Retinal pigment epithelial cell (primary cell): Measurements from ENCODE around the gene DSN1.
A peak's percentile ranks its signal among the peaks of the same experiment; 100 is the strongest.

ENCODE experiments used
- DNase-seq: peaks from one replicate; pipeline ENCODE4 v3.0.0-alpha.2; 2010; ENCODE audit warnings: low read depth
- H3K4me3 ChIP-seq: 2 replicates; pipeline ENCODE4 v1.5.1; 2011; ENCODE audit warnings: mild to moderate bottlenecking, low read length, control low read depth, moderate library complexity
- TF ChIP-seq, protein P1 (sequence below): conservative IDR thresholded peaks from 2 replicates; pipeline ENCODE4 v1.5.1; 2011; ENCODE audit warnings: low read depth, low read length, control low read depth, inconsistent platforms

The DSN1 gene

DNA sequence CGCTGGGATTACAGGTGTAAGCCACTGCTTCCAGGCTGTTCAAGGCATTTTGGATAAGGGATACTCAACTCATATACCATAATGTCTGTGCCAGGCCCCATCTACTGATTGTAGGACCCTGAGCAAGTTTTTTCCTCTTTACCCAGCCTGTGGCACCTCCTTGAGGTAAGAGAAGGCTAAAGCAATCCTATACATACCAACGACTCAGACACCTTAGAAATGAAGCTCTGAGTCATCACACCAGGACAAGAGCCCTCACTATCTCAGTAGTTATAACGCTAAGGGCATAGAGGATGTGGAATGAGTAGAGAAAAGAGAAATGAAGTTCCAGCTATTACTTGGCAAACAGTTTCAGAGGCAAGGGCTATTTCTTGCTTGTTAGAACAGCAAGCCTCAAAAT is 44.6 kb downstream of the DSN1 start:
- TF ChIP-seq, protein P1, sequence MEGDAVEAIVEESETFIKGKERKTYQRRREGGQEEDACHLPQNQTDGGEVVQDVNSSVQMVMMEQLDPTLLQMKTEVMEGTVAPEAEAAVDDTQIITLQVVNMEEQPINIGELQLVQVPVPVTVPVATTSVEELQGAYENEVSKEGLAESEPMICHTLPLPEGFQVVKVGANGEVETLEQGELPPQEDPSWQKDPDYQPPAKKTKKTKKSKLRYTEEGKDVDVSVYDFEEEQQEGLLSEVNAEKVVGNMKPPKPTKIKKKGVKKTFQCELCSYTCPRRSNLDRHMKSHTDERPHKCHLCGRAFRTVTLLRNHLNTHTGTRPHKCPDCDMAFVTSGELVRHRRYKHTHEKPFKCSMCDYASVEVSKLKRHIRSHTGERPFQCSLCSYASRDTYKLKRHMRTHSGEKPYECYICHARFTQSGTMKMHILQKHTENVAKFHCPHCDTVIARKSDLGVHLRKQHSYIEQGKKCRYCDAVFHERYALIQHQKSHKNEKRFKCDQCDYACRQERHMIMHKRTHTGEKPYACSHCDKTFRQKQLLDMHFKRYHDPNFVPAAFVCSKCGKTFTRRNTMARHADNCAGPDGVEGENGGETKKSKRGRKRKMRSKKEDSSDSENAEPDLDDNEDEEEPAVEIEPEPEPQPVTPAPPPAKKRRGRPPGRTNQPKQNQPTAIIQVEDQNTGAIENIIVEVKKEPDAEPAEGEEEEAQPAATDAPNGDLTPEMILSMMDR = peak; percentile 41
- no peak overlapping the region for H3K4me3 ChIP-seq
- no peak for DNase-seq

DNA sequence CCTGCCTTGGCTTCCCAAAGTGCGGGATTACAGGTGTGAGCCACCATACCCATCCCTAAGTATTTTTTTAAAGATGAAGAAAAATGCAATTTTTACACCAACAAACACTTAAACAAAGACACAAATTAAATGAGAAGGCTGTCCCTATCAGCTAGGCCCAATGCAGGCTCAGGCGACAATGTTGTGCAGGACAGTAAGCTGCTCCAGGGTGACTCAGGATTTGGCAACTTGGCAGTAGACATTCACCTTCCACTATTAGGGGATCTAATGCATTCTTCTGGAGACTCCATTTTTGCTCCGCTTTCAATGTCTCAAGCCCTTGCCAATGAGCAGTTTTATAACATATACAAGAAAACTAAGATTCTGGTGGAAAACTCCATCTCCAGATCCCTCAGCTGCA is 47.4 kb downstream of the DSN1 start:
- no peak for DNase-seq
- no peak overlapping the region for H3K4me3 ChIP-seq
- TF ChIP-seq, protein P1 = no peak

DNA sequence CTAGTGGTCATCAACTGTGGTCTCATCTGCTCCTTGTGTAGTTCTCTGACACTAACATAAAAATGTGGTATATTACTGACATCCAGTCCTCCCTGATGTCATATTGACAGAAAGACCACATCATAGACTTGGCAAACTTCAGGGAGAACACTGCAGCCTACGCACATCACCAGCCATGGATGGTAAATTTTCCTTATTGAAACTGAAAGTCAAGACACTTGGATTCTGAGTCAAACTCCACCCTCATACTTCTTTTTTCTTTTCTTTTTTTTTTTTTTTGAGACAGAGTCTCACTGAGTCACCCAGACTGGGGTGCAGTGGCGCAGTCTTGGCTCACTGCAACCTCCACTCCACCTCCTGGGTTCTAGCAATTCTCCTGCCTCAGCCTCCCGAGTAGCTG is 53.1 kb downstream of the DSN1 start:
- DNase-seq = no peak
- TF ChIP-seq, protein P1 = no peak
- H3K4me3 ChIP-seq = no peak overlapping the region

DNA sequence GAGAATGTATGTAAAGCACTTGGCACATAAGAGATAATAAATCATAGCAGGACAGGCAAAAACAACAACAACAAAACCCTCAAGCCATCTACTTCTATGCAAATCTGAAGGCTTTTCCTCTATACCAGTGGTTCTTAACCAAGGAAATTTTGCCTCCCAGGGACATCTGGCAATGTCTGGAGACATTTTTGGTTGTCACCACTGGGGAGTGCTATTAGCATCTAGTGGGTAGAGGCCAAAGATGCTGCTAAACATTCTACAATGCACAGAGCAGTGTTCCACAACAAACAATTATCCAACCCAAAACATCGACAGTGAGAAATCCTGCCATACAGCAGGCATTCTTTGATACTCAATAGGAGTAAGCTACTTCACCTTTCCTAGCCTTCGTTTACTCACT is 55.9 kb downstream of the DSN1 start:
- TF ChIP-seq, protein P1 = peak; percentile 18
- DNase-seq = no peak
- no peak overlapping the region for H3K4me3 ChIP-seq

DNA sequence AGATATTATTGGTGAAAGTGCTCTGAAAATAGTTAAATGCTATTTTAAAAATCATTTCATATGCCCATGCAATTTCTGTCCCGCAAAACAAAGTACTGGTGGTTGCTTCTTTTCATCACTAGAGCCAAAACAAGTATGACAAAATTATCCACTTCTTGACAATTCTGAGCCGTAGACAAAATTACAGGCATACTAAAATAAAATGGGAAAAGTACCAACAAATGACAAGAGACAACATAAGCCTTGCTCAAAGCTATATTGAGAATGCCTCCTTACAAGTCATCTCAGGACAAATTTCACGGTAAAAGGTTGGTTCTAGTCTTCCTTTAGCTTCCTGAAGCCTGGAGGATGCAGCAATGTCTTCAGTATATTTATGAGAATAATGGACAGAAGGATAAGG is 56.5 kb downstream of the DSN1 start:
- TF ChIP-seq, protein P1 = no peak
- no peak for DNase-seq
- H3K4me3 ChIP-seq = no peak overlapping the region

DNA sequence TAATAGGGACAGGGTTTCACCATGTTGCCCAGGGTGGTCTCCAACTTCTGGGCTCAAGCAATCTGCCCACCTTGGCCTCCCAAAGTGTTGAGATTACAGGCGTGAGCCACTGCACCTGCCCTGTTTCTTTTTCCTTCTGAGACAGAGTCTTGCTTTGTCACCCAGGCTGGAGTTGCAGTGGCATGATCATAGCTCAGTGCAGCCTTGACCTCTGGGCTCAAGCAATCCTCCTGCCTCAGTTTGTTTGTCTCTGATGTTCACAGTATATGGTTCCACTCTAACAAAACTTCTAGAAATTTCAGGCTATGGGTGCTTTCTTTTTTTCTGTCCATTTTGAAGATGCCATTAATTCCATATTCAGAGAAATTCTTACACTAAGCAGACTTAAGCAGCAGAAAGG is 60.8 kb downstream of the DSN1 start:
- H3K4me3 ChIP-seq = no peak overlapping the region

DNA sequence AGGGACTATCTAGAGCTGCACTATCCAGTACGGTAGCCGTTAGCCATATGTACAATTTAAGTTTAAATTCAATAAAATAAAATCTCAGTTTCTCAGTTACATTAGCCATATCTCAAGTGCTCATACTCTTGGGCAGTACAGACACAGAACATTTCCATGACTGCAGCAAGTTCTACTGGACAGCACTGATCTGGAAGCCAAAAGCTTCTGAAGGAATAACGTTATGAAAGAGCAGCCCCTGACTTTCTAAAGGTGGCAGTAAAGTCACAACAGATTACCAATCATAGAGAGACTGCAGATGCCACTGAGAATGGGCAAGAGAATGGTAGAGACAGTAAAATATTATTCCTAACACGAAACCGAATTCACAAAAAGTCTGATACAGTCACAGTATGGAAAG is 64.4 kb downstream of the DSN1 start:
- DNase-seq = no peak
- H3K4me3 ChIP-seq = no peak overlapping the region
- TF ChIP-seq, protein P1 = no peak

More for the DNA sequence above, 60.8 kb downstream of the DSN1 start:
- TF ChIP-seq, protein P1 = no peak
- no peak for DNase-seq
